ENCODE results near the gene SH3BP2.

Gene SH3BP2

DNA sequence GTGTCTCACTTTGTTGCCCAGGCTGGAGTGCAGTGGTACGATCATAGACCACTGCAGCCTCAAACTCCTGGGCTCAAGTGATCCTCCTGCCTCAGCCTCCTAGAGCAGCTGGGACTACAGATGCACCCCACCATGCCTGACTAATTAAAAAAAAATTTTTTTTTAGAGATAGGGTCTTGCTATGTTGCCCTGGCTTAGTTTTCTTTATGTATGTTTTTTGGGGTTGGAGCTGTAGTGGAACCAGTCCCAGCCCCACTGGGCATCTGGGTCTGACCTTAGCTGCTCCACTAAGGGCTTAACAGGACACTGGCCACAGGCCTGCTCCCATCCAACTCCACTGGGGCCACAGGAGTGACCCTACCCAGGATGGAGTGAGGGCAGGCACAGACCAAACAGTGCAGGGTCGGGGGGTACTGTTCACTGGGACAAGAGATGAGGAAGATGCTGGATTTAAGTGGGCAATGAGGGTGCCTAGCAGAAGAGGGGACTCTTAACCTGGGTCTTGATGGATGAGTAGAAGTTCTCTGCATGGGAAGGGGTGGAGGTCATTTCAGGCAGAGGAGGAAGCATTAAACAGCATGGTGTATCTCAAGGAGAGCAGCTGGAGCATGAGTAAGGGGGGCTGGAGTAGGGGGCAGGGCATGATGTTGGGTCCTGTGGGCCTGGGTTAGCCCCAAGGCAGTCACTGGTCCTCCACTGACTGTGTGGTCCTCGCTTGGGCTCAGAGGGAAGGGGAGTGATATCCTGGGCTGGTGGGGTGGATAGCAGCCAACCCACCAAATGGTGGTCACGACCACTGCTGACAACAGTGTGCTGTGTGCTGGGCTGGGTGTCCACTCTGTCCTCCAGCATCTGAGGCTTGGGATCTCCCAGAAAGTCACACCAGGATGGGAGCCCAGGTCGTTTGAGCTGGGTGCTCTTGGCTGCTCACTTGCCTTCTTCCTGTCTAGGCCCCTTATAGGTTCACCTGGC, 26.6 kb downstream of the SH3BP2 start:
- DNase-seq (ENCODE audit: low spot score), result no peak

DNA sequence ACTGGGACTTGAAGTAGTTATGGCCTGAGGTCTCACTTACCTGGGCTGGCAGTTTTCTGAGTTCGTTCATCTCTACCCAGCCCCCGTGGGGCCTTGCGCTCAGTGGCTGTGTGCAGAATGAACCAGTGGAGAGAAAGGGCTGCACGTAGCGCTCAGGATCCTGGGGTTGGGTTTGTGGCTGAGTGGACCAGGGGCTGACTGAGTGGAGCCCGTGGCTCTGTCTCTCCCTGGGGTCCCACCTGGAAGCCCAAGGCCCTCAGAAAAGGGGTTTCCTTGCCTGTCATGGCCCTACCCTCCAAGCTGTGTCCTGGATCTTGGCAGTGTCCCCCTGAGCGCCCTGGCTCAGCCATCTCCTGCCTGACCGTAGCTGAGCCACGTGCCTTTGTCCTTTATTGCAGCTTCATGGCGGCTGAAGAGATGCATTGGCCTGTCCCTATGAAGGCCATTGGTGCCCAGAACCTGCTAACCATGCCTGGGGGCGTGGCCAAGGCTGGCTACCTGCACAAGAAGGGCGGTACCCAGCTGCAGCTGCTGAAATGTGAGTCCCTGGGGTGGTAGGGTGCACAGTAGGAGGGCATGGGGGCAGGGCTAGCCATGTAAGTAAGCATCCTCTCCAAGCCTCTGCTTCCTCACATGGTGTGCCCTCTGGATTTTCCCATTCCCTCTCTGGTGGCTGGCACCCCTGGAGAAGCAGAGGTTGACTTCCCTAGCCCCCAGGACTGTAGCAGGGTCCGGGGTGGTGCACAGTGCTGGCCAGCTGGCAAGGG, 27.5 kb downstream of the SH3BP2 start:
- DNase-seq (ENCODE audit: low spot score), result no peak

DNA sequence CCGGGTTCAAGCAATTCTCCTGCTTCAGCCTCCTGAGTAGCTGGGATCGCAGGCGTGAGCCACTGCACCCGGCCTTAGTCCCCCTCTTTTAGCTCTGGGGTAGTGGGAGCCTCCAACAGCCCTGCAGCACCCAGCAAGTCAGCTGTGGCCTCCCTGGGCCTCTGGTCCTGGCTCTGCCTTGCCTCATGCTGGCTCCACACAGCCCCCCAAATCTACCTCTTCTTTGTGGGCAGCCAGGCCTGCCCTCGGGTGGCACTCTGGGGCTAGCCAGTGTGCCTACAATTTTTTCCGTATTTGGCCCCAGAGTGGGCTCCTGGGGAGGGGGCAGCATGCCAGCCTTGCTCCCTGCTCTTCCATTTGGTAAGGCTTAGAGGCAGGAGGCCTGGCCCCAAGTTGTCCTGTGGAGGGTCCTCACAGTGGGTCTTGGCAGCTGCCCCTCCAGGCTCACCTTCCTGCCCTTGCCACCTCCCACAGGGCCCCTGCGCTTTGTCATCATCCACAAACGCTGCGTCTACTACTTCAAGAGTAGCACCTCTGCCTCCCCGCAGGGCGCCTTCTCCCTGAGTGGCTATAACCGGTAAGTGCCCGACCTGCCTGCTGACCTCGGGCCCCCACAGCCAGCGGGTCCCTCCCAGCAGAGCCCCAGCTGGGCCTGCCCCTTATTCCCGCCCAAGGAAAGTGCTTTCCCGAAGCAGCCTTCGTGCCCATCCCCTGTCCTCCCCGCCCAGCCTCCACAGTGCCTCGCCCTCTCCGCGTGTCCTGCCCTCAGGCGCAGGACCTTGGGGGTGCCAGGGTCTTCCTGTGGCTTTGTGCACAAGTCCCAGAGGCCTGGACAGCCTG, 29.8 kb downstream of the SH3BP2 start:
- DNase-seq (ENCODE audit: low spot score), result no peak

DNA sequence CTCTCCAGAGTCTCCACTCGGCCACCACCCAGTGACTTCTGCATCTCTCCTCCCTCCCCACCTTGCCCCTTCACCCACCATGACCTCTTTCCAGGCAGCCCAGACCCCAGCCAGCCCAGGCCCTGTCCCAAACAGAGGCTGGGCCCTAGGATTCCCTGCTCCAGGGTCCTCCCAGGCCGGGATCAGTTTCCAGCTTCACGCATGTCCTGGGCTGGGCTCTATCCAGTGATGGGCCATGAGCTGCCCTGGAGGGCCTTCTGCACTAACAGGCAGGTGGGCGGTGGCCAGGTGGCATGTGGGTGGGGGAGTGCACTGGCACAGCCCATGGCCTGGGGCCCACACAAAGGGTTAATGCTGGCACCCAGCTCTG, 30.4 kb downstream of the SH3BP2 start:
- no peak for DNase-seq (ENCODE audit: low spot score)

DNA sequence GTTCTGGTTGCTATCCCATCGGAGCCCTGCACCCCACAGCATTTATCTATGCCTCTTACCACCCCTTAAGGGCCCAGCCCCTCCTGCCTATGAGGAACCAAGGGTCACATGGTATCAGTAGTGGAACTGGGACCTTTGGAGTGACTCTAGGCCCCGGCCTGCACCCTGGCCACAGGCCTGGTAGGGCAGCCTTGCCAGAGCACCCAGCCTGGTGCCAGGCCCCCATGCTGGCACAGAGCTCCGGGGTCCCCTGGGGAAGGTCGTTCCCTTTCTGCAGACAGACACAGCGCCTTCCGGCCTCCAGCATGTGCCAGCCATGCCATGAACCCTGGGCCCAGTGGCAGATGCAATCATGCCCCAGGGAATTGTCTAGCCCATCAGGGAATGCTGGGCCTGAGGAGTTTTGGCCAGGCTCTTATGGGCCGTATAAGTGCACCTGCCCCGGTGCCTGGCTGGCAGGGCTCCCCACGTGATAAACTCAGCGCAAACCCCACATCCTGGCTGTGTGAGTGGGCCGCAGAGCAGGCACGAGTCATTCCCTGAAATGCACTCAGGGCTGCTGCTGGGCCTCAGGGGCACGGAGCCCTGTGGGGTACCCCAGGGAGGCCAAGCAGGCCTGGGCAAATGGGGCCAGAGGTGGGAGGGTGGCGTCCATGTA, 30.9 kb downstream of the SH3BP2 start:
- no peak for DNase-seq (ENCODE audit: low spot score)

DNA sequence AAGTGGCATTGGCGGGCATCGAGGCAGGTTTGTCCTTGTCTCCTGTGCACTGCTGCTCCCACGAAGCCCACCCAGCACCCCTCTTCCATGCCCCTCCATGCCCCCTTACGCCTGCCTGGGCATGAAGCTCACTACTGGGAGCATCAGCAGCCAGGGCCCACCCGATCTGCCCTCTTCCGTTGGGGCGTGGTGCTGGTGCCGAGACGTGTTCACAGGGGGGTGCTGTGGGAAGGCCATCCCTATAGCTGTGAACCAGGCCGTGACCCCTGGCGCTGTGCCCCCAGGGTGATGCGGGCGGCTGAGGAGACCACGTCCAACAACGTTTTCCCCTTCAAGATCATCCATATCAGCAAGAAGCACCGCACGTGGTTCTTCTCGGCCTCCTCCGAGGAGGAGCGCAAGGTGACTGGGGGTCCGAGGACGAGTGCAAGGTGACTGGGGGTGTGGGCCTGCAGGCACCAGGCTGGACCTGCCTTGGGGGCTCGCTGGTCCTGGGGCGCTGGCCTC, 31.5 kb downstream of the SH3BP2 start:
- no peak for DNase-seq (ENCODE audit: low spot score)

DNA sequence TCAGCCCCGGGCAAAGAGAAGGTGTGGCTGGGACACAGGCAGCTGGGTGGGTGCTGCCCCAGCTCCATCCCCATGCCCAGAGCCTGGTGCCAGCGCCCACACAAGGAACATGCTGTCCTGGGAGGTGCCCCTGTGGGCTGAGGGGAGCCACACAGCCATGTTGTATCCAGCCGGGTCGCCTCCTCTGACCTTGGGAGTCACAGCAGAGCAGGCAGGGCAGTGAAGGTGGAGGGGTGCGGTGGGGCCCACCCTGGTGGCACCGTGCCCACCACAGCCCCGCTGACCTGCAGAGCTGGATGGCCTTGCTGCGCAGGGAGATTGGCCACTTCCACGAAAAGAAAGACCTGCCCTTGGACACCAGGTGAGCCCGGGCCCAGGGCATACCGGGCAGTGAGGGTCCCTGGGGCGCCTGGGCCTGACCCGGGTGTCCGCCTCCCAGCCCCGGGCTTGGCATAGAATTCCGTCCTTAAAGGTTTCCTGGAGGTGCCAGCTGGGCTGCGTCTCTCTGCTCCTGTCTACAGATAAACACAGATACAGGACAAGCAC, 32.0 kb downstream of the SH3BP2 start:
- no peak for DNase-seq (ENCODE audit: low spot score)

DNA sequence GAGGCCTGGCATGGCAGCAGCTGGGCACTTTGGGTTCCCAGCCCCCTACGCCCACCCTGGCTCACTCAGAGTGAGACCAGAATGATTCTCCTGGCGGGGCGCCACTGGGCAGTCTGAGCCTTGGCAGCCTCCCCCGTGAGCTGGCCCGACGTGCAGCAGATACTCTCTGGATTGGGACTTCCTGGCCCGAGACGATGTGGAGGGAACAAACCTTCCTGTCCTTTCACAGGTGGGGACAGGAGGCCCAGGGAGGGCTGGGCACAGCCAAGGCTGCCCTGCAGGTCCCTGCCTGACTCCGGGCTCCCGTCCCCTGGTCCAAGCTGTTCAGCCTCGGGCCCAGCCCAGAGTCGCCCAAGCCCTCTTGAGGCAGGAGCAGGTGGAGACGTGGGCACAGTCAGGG, 32.9 kb downstream of the SH3BP2 start:
- DNase-seq (ENCODE audit: low spot score), result no peak

DNA sequence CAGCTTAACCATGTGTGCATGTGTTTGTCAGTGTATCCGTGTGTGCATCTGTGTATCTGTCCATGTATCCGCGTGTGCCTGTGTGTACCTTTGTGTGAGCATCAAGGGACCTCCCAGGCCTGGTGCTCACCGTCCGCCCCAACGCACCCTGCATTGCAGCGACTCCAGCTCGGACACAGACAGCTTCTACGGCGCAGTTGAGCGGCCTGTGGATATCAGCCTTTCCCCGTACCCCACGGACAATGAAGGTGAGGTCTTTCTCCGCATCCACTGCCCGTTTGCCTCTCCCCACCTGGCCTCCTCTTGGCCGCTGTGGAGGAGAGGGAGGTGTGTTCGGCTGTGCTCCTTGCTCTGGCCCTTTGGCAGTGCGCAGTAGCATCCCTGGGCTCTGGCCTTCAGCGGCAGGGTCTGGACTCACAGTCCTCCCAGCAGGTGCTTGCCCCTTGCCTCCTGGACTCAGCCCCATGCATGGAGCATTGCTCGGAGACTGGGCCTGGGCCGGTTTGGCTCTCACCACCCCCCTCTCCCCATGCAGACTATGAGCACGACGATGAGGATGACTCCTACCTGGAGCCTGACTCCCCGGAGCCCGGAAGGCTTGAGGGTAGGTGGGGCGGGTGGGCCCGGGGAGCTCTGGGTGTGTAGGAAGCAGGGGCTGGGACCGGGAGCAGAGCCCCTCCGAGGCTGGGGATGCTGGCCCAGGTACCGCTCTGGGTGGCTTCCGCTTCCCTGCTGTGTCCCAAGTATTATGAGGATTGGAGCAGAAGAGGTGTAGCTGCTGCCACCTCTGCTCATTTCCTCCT, 34.4 kb downstream of the SH3BP2 start:
- DNase-seq (ENCODE audit: low spot score), result no peak

DNA sequence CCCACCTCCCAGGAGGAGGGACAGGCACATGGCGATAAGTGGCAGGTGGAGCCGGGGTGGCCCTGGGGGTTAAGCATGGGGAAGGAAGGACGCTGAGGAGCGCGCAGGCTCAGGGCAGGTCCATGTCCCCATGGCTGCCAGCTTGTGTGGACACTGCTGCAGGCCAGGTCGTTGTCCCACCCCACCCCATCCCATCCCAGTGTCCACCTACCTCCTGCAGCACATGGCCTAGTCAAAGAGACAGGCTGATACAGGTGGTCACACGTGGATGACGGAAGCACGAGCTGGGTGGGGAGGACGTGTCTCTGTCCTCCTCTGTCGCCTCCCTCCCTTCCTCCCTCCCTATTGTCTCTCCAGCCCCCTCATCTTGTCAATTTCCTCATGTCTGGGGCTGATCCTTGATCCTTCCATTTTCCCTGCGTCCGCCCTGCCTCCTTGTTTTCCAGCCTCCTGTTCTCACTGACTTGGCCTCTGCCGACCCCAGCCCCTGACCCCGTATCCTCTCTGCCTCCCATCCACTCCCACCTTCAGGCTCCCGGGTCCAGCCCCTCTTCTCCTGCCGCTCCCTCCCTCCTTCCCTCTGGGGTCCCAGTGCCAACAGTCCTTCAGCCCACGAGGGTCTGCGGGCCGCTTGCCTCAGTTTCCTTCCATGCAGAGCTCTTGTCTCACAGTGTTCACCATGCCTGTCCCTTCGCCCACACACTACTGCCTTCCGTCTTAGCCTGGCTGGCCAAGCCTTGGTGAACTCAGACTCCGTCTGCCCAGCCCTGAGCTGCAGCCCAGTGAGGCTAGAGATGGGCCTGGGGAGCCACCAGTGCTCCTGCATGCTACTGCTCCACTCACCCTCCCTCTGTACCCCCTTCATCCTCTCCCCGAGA, 35.2 kb downstream of the SH3BP2 start:
- no peak for DNase-seq (ENCODE audit: low spot score)

DNA sequence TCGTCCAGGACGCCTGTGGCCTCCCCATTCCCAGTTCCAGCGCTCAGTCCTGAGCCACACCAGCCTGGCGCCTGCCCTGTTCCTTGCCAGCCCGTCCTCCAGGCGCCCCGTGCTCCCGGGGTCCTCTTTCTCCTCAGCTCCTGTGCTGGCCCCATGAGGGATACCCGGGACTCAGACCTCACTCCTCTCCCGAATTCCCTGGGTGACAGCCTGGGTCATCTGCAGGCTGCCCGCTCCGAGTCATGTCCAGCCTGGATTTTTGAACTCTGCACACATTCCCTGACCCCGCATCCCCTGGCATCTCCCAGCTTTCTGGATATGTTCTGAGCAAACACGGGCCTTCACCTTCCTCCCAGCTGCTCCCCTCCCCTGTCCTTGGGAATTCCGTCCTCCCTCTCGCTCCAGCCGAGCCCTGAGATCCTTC, 35.9 kb downstream of the SH3BP2 start:
- DNase-seq (ENCODE audit: low spot score), result no peak

DNA sequence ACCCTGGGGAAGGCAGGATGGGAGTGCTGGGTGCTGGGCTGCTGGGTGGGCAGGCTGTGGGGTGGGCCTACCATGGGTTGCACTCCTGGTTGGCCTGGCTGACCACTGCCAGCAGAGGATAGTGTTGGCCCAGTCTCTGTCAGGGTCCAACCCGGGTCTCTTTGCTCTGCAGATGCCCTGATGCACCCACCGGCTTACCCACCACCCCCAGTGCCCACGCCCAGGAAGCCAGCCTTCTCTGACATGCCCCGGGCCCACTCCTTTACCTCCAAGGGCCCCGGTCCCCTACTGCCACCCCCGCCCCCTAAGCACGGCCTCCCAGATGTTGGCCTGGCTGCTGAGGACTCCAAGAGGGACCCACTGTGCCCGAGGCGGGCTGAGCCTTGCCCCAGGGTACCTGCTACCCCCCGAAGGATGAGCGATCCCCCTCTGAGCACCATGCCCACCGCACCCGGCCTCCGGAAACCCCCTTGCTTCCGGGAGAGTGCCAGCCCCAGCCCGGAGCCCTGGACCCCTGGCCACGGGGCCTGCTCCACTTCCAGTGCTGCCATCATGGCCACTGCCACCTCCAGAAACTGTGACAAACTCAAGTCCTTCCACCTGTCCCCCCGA, 36.5 kb downstream of the SH3BP2 start:
- DNase-seq (ENCODE audit: low spot score), result no peak

DNA sequence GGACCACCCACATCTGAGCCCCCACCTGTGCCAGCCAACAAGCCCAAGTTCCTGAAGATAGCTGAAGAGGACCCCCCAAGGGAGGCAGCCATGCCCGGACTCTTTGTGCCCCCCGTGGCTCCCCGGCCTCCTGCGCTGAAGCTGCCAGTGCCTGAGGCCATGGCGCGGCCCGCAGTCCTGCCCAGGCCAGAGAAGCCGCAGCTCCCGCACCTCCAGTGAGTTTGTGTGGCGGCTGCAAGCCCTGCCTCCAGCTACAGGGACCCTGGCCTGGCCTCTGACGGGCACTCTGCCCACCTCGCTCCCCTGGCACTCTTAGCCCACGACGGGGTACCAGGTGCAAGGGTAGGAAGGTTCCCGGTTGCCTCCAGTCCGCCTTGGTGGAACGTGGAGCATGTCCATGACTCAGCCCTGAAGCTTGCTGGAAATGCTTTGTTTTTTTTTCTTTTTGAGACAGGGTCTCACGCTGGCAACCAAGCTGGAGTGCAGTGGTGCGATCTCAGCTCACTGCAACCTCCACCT, 37.1 kb downstream of the SH3BP2 start:
- no peak for DNase-seq (ENCODE audit: low spot score)

DNA sequence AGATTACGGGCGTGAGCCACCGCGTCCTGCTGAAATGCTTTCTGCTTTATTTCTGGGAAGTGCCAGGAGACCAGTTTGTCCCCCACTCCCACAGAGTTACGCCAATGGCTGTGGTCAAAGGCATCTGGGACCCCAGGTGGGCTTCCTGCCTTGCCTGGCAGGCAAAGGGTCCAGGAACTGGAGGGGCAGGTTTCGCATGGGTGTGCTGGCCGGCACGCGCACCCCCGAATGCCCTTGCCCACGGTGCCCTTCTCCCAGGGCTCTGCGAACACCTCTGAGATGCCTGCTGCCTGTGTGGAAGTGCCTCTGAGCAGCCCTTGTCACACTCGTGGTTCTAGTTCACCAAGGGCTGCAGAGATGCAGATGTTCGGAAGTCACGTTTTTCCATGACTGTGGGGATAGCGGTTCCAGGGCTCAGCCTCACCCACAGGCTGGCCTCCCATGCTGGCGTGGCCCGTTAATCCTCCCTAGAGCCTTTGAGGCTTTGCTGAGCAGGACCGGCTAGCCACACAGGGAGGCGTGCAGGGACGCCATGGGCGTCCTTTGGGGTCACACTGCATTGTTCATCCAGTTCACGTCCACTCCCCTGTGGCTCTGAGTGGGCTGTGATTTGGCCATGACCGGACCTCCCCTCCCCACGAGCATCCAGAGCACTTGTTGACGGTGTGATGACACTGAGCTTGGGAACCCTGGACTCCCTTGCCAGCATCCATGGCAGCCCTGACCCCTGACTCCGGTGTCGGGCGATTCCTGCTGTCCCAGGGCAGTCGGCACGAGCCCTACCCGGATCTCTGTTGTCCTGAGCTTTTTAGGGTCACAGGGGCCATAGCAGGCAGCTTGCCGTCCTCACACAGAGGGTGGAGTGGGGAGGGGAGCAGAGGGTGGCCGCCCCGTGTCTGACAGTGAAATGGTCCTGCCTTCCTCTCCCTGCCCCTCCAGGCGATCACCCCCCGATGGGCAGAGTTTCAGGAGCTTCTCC, 38.0 kb downstream of the SH3BP2 start:
- no peak for DNase-seq (ENCODE audit: low spot score)

DNA sequence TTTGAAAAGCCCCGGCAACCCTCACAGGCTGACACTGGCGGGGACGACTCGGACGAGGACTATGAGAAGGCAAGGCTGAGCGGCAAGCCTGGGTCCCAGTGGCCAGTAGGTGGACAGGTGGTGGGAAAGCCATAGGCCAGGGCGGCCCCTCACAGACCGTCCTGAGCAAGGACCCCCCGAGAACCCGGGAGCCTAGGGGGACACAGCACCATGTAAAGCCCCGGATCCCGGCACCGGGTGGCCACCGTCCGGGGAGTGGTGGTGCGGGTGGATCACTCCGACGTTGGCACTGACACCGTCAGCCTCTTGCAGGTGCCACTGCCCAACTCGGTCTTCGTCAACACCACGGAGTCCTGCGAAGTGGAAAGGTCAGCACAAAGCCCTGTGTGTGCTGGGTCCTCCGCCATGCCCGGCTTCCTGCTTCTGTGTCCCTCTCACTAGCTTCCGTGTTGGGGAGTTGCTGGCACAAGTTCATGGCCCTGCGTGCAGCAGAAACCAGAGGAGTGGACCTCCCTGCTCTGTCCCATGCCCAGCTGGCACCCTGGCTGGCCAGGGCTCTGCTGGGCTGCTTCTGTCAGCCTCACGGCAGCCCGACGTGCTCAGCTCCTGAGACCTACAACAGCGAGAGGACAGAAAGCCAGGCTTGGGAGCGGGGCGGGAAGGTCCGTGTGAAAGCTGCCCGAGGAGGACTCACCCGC, 38.9 kb downstream of the SH3BP2 start:
- DNase-seq (ENCODE audit: low spot score), result no peak

DNA sequence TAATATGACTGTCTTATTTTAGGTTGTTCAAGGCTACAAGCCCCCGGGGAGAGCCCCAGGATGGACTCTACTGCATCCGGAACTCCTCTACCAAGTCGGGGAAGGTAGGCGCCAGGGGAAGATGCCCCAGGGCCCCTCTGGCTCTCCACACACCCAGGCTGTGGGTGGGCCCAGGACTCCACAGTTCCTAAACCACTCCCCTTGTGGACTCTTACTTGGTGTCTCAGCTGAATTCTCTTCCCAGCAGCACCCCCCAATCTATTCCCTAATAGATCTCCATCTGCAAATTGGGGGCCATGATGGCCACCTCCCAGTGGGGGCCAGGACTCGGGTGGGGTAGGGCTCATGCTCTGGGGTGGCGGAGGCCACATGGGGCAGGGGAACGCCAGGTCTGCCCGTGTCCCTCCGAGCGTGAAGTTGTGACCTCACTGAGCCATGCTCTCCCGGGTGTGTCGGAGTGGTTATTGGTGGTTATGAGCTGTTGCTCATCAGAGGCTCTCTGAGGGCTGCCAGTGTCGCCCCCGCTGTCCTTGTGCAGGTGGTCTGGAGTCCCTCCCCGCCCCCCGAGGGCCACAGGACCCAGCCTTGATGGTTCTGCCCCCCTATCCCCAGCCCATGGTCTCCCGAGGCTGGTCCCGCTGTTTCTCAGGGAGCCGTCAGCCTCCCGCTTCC, 39.6 kb downstream of the SH3BP2 start:
- no peak for DNase-seq (ENCODE audit: low spot score)

All from CD4-positive, alpha-beta T cell treated with Interleukin-2 at 100 ng/mL for 4 hours (primary cell).